ENCODE results near the gene C1orf21. TPM values are rescaled to one million over a fixed set of nuclear protein-coding genes. Genes with fewer than 3 reads are reported as not detected.
A peak's percentile ranks its signal among the peaks of the same experiment; 100 is the strongest.

C1orf21 gene
- total RNA-seq, 6 experiments from 2014 or later, result 4.3 to 29.2 (median 13.1) TPM

DNA sequence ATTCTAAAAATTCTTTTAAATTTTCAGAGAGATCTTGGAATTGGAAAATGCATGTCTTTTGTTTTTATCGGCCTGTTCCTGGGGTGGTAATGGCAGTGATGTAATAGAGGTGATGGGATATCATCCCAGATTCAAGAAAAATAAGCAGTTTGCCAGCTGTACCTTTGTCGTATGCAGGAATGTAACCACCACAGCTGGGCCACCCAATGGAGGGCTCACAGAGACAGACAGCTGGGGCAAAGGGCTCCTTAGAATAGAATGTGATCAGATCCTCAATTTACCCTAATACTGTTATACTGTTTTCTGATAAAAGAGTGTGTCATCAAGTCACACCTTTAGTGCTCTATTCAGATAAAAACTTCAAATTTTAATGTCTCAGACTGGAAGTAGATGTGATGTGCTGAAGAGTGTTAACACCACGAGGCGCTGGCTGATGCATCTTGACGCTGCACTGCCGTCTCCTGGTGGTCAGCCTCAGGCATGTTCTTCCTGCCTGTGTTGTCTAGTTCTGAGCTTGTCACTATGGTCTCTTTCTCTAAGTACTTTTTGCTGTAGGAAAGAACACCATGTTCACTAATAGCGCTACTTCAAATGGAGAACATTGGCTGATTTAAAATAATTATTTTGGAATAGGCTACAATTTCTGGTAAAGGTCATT lies 78.8 kb downstream of the C1orf21 start:
- Histone ChIP-seq H3K9me3 (no peaks in the 10 kb centered on the region), H3K27ac (no peak overlapping the region), H3K4me1 (no peaks in the 10 kb centered on the region), H3K36me3 (no peaks in the 10 kb centered on the region), H3K4me3 (no peak overlapping the region), H3K27me3 (no peaks in the 10 kb centered on the region)
- WGBS (ENCODE audit: insufficient coverage, low coverage, low lambda C conversion rate, missing lambda C conversion rate), result 81% methylated on average over 7 of the region's 7 CpGs
- DNase-seq, result no peak
- TF ChIP-seq, protein P1, sequence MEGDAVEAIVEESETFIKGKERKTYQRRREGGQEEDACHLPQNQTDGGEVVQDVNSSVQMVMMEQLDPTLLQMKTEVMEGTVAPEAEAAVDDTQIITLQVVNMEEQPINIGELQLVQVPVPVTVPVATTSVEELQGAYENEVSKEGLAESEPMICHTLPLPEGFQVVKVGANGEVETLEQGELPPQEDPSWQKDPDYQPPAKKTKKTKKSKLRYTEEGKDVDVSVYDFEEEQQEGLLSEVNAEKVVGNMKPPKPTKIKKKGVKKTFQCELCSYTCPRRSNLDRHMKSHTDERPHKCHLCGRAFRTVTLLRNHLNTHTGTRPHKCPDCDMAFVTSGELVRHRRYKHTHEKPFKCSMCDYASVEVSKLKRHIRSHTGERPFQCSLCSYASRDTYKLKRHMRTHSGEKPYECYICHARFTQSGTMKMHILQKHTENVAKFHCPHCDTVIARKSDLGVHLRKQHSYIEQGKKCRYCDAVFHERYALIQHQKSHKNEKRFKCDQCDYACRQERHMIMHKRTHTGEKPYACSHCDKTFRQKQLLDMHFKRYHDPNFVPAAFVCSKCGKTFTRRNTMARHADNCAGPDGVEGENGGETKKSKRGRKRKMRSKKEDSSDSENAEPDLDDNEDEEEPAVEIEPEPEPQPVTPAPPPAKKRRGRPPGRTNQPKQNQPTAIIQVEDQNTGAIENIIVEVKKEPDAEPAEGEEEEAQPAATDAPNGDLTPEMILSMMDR (IDR thresholded peaks at IDR 0.05), result peak; percentile 6 to 11 (median 10)
- TF ChIP-seq POLR2A (IDR thresholded peaks at IDR 0.05), result no peak
- intact Hi-C loops (cut with DNase I), result no loop called here
- peak in 1 of 4 donors; percentile 43 for ATAC-seq

DNA sequence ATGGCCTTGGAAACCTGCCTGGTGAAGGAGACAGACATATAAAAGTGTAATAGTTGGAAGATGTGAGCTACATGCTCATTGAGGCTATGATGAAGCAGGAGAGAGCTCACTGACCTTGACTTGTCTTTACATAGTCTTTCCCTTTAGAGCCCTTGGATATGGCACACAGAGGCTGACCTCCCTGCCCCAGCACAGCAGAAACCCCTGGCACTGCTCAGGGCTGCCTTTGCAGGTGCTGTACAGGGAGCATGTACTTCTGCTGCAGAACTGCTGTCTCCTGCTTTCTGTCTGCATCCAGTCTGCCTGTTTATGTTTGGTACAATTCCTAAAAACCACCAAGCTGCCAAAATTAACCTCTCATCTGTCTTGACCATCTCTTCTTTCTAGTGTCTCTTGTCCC lies 80.5 kb downstream of the C1orf21 start:
- Histone ChIP-seq H3K9me3 (no peaks in the 10 kb centered on the region), H3K36me3 (no peaks in the 10 kb centered on the region), H3K4me1 (no peaks in the 10 kb centered on the region), H3K4me3 (no peak overlapping the region), H3K27me3 (no peaks in the 10 kb centered on the region), H3K27ac (no peak overlapping the region)
- TF ChIP-seq, protein P1 (IDR thresholded peaks at IDR 0.05), result no peak
- no peak for TF ChIP-seq POLR2A (IDR thresholded peaks at IDR 0.05)
- ATAC-seq (no peak), DNase-seq (no peak)
- intact Hi-C loops (cut with DNase I), result no loop called here

DNA sequence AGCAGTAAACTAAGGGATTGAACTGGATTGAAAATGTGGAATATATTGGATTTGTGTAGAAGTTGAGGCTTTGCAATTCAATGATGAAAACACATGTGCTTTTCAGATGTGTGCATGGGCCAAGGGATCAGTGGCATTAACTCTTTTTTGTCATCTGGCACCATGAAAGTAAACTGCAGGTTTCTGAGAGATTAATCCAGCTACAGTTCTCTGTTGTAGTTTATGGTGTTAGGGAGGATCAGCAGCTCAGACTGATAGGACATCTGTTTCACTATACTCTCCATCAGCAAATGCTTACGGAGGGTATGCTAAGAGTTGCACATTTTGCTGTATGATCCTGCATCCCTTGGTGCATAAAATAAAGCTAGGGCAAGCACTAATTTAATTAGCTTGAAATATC lies 82.6 kb downstream of the C1orf21 start:
- no peak overlapping the region for H3K27ac ChIP-seq
- WGBS (ENCODE audit: insufficient coverage, low coverage, low lambda C conversion rate, missing lambda C conversion rate), result no CpG with 5 or more reads among the region's 1 CpG

DNA sequence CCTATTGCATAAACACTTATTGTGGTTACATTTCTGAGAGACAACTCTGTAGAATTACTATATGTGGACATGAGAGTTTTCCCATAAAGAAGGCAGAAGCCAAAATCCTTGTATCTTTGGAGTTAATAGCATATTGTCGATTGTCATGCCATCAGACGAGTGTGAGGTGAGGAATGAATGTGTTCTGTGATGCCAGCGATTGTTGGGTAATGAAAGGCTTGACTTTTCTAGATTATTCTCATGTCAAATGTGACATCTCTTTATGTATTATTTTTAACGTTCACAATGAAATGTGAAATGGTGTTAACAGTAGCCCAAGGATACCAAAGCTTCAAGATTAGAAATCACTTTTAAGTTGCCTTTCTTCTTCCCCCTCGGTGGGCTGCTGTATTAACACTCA lies 84.9 kb downstream of the C1orf21 start:
- ATAC-seq, result no peak
- Histone ChIP-seq H3K36me3 (no peaks in the 10 kb centered on the region), H3K27ac (no peak overlapping the region), H3K4me1 (no peaks in the 10 kb centered on the region), H3K4me3 (no peak overlapping the region), H3K9me3 (no peaks in the 10 kb centered on the region), H3K27me3 (no peaks in the 10 kb centered on the region)
- intact Hi-C loops (cut with DNase I), result no loop called here
- TF ChIP-seq, protein P1 (IDR thresholded peaks at IDR 0.05), result no peak
- no peak for DNase-seq
- 80% methylated on average over 5 of the region's 5 CpGs for WGBS (ENCODE audit: insufficient coverage, low coverage, low lambda C conversion rate, missing lambda C conversion rate)

More for the DNA sequence above, 82.6 kb downstream of the C1orf21 start:
- H3K36me3 ChIP-seq, result no peaks in the 10 kb centered on the region
- no peaks in the 10 kb centered on the region for H3K9me3 ChIP-seq
- intact Hi-C loops (cut with DNase I), result no loop called here
- no peaks in the 10 kb centered on the region for H3K27me3 ChIP-seq
- no peak for TF ChIP-seq POLR2A (IDR thresholded peaks at IDR 0.05)
- TF ChIP-seq, protein P1 (IDR thresholded peaks at IDR 0.05), result no peak
- no peak overlapping the region for H3K4me3 ChIP-seq
- no peak for ATAC-seq
- DNase-seq, result no peak
- H3K4me1 ChIP-seq, result no peaks in the 10 kb centered on the region

DNA sequence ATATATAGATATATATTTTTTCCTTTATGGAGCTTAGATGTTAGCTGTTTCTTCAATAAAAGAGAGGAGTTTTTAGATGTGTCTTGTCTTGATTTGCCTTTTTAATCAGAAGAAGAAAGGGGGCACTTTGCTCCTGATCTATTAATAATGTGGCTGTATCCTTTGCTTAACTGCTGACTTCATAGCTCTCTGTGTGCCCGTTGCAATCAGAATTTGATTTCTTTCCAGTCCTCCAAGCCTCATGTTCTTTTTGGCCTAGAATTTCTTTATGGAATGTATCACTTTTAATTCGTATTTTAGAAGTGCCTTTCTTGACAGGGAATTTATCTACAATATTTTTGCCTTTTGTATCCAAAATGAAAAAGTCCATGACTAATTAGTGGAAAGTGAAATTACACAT lies 85.3 kb downstream of the C1orf21 start:
- intact Hi-C loops (cut with DNase I), result no loop called here
- DNase-seq (no peak), ATAC-seq (no peak)
- Histone ChIP-seq H3K9me3 (no peaks in the 10 kb centered on the region), H3K27ac (no peak overlapping the region), H3K27me3 (no peaks in the 10 kb centered on the region), H3K36me3 (no peaks in the 10 kb centered on the region), H3K4me1 (no peaks in the 10 kb centered on the region), H3K4me3 (no peak overlapping the region)
- TF ChIP-seq, protein P1 (IDR thresholded peaks at IDR 0.05), result no peak
- TF ChIP-seq POLR2A (IDR thresholded peaks at IDR 0.05), result no peak
- WGBS (ENCODE audit: insufficient coverage, low coverage, low lambda C conversion rate, missing lambda C conversion rate), result 49% methylated on average over 2 of the region's 2 CpGs
